GM18498 (cell line): Measurements from ENCODE around the gene LEF1.
A peak's percentile ranks its signal among the peaks of the same experiment; 100 is the strongest.

ENCODE experiments used
- ATAC-seq: cut with Tn5 transposase; IDR thresholded peaks from one replicate; pipeline ENCODE4 v1.9.1; 2021; ENCODE audit warnings: mild to moderate bottlenecking, moderate library complexity; ENCODE audit not compliant: unreplicated experiment

LEF1 gene

DNA sequence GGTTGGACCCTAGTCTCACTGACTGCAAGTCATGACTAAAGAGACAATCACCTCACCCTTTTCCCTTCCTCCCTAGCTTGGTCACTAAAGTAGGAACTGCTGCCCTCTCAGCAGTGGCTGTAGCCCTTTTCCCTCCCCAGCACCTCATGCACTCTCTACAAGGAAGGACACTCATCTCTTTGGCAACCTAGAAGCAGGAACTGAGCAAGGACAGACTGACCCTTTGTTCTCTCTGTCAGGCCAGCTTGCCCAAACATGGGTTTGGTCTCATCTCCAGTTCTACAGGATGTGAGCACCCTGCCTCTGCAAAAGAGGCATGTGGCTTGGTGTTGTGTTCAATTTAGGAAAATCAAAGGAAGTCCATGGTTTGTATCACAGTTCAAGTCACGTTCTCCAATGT lies 15.8 kb downstream of the LEF1 start:
- no peak for ATAC-seq

DNA sequence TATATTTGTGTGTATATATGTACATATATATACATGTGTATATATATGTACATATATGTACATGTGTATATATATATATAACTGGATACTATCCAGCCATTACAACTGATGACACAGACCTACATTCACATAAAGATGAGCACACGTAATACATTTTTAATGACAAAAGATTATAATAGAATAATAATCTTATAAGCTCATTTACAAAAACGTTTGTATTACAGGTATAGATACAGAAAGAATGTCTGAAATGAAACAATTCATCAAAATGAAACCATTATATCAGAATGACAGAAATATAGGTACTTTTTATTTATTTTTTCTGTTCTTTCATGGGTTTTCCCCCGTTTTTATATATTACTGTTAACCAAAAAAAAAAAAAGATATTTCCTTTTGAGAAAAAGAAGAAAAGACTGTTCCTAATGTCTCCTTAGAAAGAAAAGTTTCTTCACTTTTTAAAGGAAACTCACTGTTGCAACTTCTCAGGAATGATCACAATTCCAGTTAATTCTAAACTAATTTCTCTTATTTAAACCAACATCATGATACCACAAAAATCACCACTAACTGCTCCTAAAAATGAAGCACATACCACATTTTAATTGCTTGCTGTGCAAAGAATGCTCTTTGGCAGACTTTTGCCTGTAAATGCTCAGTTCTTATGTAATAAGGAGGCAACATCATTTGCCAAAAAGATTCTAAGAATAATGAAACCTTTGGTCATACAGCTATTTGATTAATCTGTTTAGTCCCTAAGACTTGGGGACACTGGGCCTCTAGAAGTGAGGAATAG lies 18.9 kb downstream of the LEF1 start:
- ATAC-seq: no peak

GRCh38 chr4:108148316-108148715 lies 20.4 kb downstream of the LEF1 start:
- ATAC-seq: no peak

DNA sequence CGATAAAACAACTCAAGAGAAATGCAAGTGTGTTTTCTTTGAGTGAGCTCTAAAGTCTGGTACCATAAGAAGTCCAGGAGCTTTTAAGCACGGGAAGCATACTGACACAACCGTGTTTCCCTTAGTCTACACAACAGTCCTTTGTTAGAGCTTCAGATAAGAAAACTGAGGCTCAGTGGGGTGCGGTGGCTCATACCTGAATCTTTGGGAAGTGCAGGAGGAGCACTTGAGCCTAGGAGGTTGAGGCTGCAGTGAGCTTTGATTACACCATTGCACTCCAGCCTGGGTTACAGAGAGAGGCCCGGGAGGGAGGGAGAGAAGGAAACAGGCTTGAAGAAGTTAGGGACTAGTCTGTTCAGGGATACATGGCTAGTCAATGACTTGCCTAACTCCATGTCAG lies 21.9 kb downstream of the LEF1 start:
- ATAC-seq: no peak

DNA sequence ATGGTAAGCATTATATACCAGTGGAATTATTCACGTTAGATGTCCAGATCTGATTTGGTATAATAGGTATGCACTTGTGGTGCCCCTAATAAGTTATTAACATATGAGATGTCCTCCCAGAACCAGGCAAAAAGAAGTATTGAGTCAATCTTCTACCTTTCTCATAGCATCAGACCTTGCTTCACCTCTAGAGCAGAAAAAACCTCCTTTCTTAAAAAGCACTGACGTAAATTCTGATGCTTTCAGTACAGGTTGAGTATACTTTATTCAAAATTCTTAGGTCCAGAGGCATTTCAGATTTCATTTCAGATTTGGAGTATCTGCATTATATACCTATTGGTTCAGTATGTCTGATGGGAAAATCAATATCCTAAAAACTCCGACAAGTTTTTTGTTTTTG lies 22.4 kb downstream of the LEF1 start:
- ATAC-seq: no peak

DNA sequence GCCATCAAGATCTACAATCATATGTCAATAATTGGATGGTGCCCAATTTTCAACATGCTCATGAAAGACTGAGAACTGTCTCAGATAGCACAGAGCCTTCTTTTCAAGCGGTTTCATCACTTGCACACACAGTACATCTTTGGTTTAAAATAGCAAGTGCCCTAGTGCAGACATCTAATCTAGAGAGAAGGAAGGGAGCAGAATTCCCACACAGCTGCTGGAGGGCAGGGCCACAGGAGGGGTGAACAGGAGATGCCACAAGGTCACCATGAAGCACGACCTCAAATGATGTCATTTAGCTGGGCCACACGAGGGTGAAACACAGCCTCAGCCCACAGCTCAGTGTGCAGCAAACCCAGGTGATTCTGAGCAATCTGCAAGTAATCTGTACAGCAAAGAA lies 24.3 kb downstream of the LEF1 start:
- ATAC-seq: no peak

DNA sequence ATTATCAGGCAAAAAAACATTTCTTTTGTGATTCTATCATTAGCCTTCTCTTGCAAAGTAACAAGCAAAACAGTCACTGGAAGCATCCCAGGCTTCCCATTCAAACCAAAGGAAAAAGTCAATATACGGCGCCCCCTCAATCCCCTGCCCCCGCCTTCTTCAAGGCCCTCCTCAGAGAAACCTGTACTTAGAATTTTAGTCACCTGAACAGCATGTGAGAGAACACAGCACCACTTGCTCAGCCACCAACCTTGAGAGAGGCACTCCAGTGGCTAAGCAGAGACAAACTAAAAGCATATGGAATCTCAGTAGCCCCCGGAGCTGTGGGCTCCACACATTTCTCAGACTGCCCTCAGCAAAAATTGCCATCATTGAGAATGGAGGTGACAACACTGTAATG lies 25.2 kb downstream of the LEF1 start:
- no peak for ATAC-seq

DNA sequence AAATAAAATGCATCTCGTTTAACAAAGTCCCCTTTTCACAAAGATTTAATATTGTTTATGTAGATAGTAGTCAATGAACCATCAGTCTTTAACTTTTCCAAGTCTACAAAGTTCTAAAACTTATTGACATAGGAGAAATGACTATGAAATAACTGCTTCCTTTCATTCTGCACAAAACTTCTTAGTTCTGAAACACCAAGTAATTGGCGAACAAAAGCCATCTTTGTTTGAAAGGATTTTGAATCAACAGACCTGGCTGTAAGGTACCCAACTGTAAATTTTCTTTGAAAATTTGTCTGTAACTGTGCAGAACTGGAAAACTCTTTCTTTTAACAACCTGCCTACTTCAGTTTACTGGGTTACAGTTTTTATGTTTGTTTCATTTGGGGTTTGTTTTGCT lies 25.9 kb downstream of the LEF1 start:
- no peak for ATAC-seq

GRCh38 chr4:108141213-108141950 lies 27.4 kb downstream of the LEF1 start:
- ATAC-seq: no peak

DNA sequence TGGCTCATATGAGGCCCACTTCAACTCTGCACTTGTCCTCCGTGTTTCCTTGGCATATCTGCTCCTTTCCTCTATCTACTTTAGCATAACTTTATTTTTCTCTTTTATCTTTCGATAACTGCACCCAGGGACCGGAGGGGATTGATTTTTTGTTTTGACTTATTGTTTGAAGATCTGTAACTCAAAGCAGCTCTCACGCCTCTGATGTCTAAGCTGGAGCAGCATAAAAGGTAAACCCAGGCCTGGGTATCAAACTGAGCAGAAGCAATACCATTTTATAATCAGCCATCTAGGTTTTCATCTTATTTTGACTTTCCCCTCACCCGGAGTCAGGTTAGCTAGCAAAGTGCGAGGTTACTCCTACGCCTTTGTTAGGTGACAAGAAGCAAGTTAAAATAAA lies 28.4 kb downstream of the LEF1 start:
- ATAC-seq: no peak

DNA sequence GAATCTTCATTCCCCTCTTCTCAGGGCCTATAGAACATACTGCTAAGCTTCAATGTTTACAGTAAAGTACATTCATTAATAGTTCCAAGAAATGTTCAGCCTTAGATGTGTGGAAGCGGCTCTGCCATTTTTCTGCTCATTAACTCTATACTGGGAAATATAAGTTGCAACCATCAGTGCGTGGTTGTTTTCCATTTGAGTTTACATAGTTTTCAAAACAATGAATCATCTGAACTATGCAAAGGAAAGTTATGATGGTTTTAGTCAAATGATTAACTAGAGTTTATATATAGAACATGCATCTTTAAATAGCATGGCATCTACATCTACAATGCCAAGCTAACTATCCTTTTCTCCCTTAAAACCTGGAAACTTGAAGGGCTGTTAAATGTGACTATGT lies 29.6 kb downstream of the LEF1 start:
- no peak for ATAC-seq

GRCh38 chr4:108135549-108136209 lies 33.1 kb downstream of the LEF1 start:
- no peak for ATAC-seq

DNA sequence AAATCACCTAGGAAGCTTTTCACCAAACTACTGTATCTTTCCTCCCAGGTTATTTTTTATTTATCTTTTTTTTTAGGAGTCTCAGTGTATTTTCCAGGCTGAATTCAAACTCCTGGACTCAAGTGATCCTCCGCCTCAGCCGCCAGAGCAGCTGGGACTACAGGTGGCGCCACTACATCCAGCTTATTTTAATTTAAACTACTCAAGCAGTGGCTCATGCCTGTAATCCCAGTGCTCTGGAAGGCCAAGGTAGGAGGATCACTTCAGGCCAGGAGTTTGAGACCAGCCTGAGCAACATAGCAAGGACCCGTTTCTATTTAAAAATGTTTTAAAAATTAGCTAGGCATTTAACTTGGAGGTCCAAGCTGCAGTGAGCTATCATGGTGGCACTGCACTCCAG lies 37.8 kb downstream of the LEF1 start:
- ATAC-seq: no peak

GRCh38 chr4:108129196-108129595 lies 39.5 kb downstream of the LEF1 start:
- no peak for ATAC-seq

DNA sequence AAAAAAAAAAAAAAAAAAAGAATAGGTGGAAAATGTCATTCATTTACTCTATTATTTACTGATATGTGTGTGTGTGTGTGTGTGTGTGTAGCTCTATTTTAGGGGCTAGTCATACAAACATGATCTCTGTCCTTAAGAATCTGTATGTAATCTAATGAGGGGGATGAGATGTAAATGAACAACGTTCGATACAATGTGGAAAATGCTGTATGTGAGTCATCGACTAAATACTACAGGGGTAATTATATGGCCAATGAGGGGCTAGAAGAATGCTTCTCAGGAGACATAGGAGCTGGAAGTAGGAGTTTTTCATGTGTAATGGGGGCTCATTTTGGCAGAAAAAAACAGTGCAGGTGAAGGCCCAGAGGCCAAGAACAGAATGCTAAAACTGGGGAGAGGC lies 41.9 kb downstream of the LEF1 start:
- ATAC-seq: no peak

- ATAC-seq: no peak
Observed at GRCh38 chr4:108120789-108121188, 47.9 kb downstream of the LEF1 start.

DNA sequence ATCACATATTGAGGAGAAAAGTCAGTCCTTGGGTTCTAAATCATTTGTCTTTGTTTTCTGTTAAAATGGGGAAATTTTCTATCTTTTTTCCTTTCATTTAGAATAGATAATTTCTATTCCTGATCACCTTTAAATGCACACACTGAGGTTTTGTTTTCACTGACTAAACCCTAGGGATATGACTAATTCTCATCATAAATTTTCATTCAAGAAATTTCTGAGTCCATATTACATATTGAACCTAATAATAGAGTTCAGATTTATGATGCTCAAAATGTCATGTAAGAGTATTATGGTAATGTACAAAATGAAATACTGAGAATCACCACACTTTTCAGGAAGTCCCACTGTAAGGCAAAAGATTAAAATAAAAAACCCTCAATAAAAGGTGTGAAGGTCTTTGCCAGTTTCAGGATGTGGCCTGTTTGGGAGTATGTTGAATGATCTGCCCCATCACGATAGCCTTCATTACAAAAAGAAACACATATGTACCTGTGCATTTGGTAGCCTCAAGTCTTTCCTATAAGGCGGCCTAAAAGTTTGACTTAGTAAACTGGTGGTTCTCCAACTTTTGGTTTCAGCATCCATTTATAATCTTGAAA lies 49.4 kb downstream of the LEF1 start:
- ATAC-seq: peak; percentile 14

GRCh38 chr4:108118505-108118904 lies 50.2 kb downstream of the LEF1 start:
- peak; percentile 91 for ATAC-seq

GRCh38 chr4:108117418-108118182 lies 51.1 kb downstream of the LEF1 start:
- no peak for ATAC-seq

- peak; percentile 45 for ATAC-seq
Observed at GRCh38 chr4:108116423-108117168, 52.1 kb downstream of the LEF1 start.
